ENCODE results near the gene CRB3.
"Not testable (repeated sequence)": the region's sequence is repeated elsewhere in the genome, so short reads cannot be mapped to it uniquely, and the experiment has no call there.

Gene CRB3

DNA sequence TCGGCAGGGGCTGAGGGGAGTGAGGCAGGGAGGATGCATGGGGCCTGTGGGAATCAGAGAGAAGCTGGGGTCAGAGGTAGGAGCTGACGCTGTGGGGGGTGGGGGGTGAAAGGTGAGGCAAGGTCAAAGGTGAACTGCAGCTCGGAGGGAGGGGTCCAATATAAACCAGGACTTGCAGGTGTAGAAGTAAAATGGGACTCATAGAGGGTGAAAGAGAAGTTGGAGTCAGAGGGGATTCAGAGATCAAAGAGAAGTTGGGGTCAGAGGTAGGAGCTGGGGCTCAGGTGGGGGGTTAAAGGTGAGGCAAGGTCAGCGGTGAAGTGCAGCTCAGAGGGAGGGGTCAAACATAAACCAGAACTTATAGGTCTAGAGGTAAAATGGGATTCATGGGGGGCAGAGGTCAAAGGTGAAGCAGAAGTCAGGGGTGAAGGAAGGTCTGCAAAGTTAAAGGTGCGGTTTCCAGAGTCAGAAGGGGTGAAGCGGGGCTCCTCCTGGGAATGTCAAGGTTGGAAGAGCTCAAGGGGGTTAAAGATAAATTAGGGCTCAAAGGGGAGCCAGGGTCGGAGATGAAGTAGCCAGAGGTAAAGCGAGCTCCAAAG, 30.5 kb downstream of the CRB3 start:
- DNase-seq (ENCODE audit: low read depth), result no peak

DNA sequence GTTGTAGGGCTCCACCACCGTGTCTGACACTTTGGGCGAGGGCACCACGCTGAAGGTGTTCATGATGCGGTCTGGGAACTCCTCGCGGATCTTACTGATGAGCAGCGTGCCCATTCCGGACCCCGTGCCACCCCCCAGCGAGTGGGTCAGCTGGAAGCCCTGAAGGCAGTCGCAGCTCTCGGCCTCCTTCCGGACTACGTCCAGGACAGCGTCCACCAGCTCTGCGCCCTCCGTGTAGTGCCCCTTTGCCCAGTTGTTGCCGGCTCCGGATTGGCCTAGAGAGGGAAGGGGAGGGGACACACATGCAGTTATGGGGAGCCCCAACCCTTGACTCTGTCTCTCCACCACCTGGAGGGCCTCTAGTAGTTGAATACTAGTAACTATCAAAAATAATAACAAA, 31.9 kb downstream of the CRB3 start:
- DNase-seq (ENCODE audit: low read depth), result no peak

DNA sequence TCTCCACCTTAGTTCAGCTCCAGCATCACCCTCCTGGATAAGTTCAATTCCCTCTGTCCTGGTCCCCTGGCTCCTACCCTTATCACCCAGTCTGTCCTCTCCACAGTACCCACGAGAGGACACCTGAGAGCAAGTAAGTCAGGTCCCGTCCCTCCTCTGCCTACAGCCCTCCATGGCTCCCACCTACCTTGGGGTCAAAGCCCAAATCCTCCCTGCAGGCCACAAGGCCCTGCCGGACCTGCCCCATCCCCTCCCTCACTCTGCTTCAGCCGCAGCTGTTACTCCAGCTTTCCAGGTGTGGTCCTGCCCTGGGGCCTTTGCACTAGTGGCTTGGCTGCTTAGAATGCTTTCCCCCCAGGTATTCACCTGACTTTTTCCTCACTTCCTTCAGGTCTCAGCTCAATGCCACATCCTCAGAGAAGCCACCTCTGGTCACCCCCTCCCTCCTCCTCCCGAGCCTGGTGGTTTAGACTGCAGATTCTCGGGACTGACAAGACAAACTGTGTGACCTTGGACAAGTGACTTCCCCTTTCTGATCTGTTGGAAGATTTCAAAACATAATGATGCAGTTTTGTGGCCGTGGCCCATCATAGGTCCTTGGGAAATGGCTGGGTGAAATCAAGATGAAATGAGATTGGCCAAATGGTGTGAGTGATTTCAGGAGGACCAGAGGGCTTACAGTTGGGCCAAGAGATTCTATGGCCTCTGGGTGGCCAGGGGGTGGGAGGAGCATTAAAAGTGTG, 34.4 kb downstream of the CRB3 start:
- DNase-seq (ENCODE audit: low read depth), result no peak

DNA sequence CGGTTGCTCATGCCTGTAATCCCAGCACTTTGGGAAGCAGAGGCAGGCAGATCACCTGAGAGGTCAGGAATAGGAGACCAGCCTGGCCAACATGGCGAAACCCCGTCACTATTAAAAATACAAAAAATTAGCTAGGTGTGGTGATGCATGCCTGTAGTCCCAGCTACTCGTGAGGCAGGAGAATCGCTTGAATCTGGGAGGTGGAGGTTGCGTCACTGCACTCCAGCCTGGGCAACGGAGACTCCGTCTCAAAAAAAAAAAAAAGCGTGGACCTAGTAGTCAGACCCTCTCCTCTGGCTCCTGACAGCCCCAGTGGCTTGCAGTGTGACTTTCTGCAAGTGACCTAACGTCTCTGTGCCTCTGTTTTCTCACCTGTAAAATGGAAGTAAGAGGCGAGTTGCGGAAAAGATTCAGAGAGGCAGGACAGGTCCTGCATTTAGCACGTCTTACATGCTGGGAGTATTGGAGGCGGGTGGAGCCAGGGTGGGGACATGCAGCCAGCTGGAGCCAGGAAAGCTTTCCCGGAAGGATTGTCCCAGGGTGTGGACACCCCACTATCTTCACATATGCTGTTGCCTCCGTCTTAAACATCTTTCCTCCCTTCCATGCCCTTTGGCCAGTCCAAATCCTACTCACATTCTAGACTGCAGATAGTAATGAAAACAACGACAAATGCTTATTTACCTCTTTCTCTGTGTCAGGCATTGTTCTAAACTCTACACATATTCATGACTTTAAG, 35.1 kb downstream of the CRB3 start:
- no peak for DNase-seq (ENCODE audit: low read depth)

DNA sequence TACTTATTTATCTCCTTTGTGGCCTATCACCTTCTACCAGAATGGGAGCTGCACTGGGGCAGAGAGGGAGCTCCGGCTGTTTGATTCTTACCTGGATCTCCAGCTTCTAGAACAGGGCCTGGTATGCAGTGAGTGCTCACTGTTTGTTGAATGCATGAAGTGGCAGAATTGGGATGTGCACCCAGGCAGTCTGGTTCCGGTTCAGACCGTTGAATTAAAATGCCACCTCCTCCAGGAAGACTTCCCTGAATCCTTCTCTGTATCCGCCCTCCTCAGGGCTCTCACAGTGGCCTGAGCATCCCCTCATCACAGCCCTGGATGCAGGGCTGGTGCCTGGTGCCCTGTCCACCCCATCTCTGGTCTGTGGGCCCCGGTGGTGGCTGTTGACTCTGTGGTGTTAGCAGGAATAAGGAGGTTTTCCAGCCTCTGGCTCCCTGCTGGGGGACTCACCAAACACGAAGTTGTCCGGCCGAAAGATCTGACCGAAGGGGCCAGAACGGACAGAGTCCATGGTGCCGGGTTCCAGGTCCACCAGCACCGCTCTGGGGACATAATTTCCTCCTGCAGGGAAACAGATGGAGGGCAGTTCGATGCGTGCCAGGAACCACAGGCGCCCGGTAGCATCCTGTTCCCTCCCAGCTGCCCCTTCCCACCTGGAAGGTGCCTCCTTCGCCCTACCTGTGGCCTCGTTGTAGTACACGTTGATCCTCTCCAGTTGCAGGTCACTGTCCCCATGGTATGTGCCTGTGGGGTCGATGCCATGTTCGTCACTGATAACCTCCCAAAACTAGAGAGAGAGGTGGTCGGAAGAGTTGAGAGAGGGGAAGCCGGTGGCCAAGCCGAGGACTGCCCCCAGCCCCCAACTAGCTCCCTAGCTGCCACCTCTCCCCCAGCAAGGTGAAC, 37.0 kb downstream of the CRB3 start:
- DNase-seq (ENCODE audit: low read depth), result no peak

DNA sequence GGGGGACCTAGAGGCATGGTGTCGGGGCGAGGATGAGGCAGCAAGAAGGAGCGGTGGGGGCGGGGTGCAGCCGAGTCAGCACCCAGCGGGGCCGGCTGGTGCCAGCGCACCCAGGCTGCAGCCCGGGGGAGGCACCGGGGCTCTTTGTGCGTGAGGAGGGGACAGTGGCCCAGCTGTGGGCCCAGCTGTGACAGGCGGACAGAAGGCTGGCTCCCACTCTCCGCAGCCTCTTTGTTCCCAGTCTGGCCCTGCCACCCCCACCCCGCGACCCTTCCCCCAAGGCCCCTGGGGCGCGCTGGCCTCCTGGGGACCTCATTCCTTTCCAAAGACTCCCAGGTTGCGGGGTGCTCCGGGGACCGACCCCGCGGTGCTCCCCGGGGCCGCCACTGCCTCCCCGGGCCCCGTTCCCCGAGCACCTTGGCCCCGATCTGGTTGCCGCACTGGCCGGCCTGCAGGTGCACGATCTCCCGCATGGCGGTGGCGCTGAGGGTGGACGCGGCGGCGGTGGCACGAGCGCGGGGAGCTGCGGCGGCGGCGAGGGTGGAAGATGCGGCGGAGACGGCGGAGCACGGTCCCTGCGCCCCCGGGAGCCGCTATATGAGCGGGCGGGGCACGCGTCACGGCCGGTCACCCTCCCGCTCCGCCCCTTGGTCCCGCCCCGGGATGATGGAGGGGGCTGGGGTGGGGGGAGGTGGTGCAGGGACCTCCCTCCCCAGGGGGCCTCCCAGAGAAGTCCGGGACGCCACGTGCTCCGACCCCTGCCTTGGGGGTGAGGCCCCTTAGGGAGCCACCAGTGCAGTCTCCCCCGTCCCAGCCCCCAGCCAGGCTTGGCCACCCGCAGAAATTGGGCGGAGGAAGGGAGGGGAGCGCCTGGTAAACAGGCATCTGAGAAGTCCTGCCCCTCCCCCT, 37.9 kb downstream of the CRB3 start, which contains the start of gene TUBB4A:
Gene TUBB4A, minus strand, starts transcription at position 570 of the 909 bp plus-strand sequence. Its CDS starts 97 bp downstream, at position 473.
- DNase-seq (ENCODE audit: low read depth), result no peak

DNA sequence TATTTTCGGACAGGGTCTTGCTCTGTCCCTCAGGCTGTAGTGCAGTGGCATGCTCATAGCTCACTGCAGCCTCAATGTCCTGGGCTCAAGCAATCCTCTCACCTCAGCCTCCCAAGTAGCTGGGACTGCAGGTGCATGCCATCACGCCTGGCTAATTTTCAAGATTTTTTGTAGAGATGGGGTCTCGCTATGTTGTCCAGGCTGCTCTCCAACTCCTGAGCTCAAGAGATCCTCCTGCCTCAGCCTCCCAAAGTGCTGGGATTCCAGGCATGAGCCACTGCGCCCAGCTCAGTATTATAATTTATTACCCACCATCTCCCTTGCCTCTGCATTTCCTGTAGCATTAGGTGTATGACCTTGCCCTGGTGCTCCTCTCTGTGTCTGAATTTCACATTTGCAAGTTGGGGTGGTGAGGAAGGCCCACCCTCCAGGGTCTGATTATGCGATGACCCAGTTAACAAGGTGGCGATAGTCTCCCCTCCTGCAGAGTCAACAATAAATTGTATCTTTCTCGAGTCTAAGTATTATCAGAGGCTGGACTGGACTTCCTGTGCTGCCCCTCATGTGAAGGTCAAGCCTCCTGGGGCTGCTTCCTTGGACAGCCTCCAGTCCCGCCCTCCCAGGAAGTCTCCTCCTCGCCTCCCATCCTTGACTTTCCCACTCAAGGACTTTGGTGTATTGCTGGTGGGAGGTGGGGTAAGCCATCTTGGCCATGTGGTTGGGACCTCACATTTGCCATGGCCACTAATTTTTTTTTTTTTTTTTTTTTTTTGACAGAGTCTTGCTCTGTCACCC, 39.5 kb downstream of the CRB3 start:
- no peak for DNase-seq (ENCODE audit: low read depth)

DNA sequence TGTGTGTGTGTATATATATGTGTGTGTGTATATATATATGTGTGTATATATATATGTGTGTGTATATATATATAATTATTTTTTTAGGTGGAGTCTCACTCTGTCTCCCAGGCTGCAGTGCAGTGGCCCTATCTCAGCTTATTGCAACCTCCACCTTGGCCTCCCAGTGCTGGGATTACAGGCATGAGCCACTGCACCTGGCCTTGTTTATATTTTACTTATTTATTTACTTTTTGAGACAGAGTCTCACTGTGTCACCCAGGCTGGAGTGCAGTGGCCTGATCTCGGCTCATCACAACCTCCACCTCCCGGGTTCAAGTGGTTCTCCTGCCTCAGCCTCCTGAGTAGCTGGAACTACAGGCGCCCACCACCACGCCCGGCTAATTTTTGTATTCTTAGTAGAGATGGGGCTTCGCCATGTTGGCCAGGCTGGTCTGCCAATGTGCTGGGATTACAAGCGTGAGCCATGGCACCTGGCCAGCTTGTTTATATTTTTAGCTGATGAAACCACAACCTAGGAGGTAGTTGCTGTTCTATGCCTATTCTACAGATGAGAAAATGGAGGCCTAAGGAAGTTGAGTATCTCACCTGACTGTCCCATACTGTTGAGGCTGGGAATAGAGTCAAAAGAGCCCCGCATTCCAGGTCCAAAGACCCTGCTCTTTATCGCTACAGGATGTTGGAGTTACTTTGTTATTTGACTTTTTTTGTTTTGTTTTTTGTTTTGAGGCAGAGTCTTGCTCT, 44.1 kb downstream of the CRB3 start:
- DNase-seq (ENCODE audit: low read depth), result not testable (repeated sequence)

DNA sequence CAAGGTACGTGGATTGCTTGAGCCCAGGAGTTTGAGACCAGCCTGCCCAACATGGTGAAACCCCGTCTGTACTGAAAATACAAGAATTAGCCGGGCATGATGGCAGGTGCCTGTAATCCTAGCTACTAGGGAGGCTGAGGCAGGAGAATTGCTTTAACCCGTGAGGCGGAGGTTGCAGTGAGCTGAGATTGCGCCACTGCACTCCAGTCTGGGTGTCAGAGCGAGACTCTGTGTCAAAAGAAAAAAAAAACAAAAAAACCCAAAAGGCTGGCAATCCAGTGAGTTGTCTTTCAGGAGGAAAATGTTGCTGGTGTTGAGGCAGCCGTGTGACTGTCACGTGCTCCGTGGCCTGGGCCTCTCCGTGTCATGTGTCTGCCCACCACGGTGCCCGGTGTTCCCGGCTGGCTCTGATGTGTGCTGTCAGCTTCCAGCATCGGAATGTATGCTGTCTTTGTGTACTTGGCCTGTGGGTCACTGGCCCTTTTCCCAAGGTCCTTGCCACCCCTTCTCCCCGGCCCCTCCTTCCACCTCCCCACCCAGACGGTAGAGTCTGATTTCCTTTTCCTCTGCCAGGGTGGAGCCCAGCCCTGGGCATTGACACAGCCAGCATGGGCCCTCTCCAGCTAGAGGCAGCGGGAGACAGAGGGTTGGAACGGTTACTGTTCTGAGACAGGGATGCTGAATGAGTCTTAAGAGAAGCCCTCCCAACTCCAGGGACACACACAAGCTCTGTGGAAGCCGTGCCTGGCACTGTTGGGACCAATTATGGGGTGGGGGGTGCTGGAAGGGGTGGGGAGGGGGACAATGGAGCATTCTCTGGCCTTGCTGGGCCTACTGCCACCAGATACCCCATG, 45.3 kb downstream of the CRB3 start:
- DNase-seq (ENCODE audit: low read depth), result no peak

DNA sequence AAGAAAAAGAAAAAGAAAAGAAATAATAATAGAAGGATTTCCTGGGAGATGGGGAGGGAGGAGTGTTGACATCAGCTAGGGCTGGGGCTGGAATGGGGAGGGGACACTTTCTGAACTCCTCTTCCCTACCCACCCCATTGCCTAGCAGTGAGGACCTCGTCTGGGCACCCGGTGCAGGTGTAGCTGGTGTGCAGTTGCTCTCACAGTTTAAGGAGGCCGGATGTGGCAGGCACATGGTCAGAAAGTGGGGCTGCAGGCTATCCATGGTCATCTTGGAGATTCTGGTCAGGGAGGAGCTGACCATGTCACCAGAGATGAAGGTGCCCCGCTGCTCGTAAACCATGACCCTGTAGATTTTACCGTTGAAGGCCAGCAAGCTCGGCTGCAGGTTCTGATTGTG, 46.5 kb downstream of the CRB3 start:
- no peak for DNase-seq (ENCODE audit: low read depth)

DNA sequence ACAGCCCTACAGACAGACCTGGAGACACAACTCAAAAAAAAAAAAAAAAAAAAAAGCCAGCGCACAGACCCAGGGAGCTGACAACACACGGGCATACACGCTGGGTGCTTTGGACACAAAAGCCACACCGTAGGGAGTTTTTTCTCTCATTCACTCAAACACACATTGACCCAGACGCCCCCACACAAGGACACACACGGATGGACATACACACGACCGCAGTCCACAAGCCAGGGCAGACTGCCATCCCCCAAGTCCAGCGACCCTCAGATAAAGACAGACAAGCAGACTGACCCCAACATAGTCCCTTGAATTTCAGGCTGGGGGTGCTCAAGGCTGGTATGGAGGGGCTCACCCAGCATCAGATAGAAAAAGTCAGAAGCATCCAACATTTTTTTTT, 50.0 kb downstream of the CRB3 start:
- DNase-seq (ENCODE audit: low read depth), result no peak

DNA sequence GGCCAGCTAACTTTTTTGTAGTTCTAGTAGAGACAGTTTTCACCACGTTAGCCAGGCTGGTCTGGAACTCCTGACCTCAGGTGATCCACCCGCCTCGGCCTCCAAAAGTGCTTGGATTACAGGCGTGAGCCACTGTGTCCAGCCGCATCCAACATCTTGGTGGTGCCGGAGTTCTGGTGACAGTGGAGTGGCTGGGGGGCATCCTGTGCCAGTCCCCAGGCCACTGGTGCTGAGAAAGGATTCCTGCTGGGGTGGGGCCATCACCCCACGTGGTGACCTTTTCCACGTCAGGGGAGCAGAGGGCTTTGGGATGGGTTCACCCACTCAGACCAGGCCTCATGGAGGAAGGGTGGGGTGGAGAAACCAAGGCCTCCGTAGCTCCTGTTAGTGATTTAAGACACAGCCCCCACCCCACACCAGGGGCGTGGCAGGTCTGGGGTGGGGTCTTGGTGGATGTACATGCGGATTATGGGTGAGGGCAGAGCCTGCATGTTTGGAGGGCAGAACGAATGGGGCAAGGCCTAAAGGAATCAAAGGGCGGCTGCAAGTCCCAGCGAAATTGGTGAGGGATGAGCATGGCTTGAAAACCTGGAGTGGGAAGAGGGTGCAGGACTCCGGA, 51.0 kb downstream of the CRB3 start:
- DNase-seq (ENCODE audit: low read depth), result no peak

DNA sequence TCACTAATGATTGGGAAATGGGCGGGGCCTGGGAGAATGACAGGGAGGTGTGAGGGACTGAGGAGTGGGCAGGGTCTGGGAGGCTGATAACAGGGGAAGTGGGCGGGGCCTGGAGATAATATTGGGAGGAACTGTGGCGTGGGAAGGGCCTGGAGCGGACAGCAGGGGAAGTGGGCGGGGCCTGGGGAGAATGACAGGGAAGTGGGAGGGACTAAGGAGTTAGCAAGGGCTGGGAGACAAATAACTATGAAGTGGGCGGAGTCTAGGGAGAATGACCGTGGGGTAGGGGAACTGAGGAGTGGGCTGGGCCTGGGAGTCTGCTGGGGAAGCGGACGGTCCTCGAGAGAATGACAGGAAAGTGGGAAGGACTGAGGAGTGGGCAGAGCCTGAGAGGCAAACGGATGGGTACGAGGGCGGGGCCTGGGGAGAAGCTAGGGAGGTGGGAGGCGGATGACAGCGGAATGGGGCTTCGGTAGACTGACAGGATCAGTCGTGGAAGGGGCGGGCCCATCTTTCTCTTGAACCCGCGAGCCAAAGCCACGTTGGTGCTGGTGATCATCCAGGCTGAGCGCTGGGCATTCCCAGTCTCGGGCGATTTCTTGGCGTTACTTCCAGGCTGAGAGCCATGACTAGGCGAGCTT, 52.1 kb downstream of the CRB3 start:
- peak; percentile 84 for DNase-seq (ENCODE audit: low read depth)

All from fibroblast of the conjunctiva (primary cell).